Transverse colon (tissue), 4 donors: ENCODE data around the gene KRT84.

Experiments used
- CTCF ChIP-seq, 5 experiments: fragments of 200-600 bp in 3 of 5; fragments of 450-650 bp in 2 of 5; sonication (generic) in 3 of 5; IDR thresholded peaks; 1 replicate in 2 of 5; 2 replicates in 3 of 5; pipeline ENCODE4 v1.5.1; 2016 to 2017; ENCODE audit warnings: antibody characterized with exemption in 5 of 5, inconsistent platforms in 3 of 5, mild to moderate bottlenecking in 2 of 5, moderate library complexity in 1 of 5
- EP300 ChIP-seq: sonication (generic); formaldehyde crosslinking; IDR thresholded peaks from one replicate; pipeline ENCODE4 v1.6.1; 2017; ENCODE audit warnings: antibody characterized with exemption, low read depth
- POLR2A ChIP-seq: fragments of 450-650 bp; IDR thresholded peaks from one replicate; pipeline ENCODE4 v1.6.1; 2016; ENCODE audit warnings: antibody characterized with exemption, mild to moderate bottlenecking, moderate library complexity
- POLR2AphosphoS5 ChIP-seq, 3 donors: sonication (generic); formaldehyde crosslinking; IDR thresholded peaks; one replicate each; pipeline ENCODE4 v1.6.1; 2016; ENCODE audit warnings: antibody characterized with exemption in 3 of 3

- TF ChIP-seq CTCF (IDR thresholded peaks at IDR 0.05) (no peak), POLR2A (no peak), EP300 (no peak), POLR2AphosphoS5 (IDR thresholded peaks at IDR 0.05) (no peak)
Measured at GRCh38 chr12:52423661-52424500, 38.4 kb upstream of the KRT84 start.
